HG02678 (cell line): ENCODE data around the gene SLC15A3.

ENCODE experiments used
- ATAC-seq: cut with Tn5 transposase; IDR thresholded peaks from one replicate; pipeline ENCODE4 v1.9.1; 2021; ENCODE audit warnings: mild to moderate bottlenecking, moderate library complexity; ENCODE audit not compliant: unreplicated experiment

SLC15A3 gene

GRCh38 chr11:60951904-60952741, at the start of gene SLC15A3:
Gene SLC15A3 (minus strand): TSS chr11:60952176. CDS start chr11:60951551, 625 bp downstream.
- peak; percentile 70 for ATAC-seq

GRCh38 chr11:61000426-61000825, 48.5 kb upstream of the SLC15A3 start:
- no peak for ATAC-seq

- no peak for ATAC-seq
These were observed 44.6 kb upstream of the SLC15A3 start for GRCh38 chr11:60996381-60997138.

- no peak for ATAC-seq
These were observed 43.8 kb upstream of the SLC15A3 start for GRCh38 chr11:60995798-60996197.

- ATAC-seq: no peak
These were observed 42.6 kb upstream of the SLC15A3 start for GRCh38 chr11:60994541-60995080.

- no peak for ATAC-seq
These were observed 41.6 kb upstream of the SLC15A3 start for GRCh38 chr11:60993615-60994014.

GRCh38 chr11:60992842-60993409, 41.0 kb upstream of the SLC15A3 start:
- no peak for ATAC-seq

- no peak for ATAC-seq
These were observed 39.5 kb upstream of the SLC15A3 start for GRCh38 chr11:60991457-60991856.

- ATAC-seq: no peak
These were observed 37.2 kb upstream of the SLC15A3 start for GRCh38 chr11:60989093-60989650.

- no peak for ATAC-seq
These were observed 36.7 kb upstream of the SLC15A3 start for GRCh38 chr11:60988658-60989057.

GRCh38 chr11:60987577-60988277, 35.8 kb upstream of the SLC15A3 start:
- no peak for ATAC-seq

GRCh38 chr11:60985991-60986915, 34.3 kb upstream of the SLC15A3 start:
- no peak for ATAC-seq

- no peak for ATAC-seq
These were observed 33.5 kb upstream of the SLC15A3 start for GRCh38 chr11:60985501-60985900.

- no peak for ATAC-seq
These were observed 32.7 kb upstream of the SLC15A3 start for GRCh38 chr11:60984636-60985035.

GRCh38 chr11:60984149-60984548, 32.2 kb upstream of the SLC15A3 start:
- no peak for ATAC-seq

GRCh38 chr11:60982184-60982583, 30.2 kb upstream of the SLC15A3 start:
- no peak for ATAC-seq

GRCh38 chr11:60981515-60981914, 29.5 kb upstream of the SLC15A3 start:
- no peak for ATAC-seq

GRCh38 chr11:60978546-60979380, 26.8 kb upstream of the SLC15A3 start:
- no peak for ATAC-seq

- ATAC-seq: no peak
These were observed 25.9 kb upstream of the SLC15A3 start for GRCh38 chr11:60977836-60978235.
